HUES6 (cell line): ENCODE measurements around the gene SPX.

ENCODE experiments used
- H3K27ac ChIP-seq: 2 replicates; pipeline ENCODE4 v1.7.0; 2013; ENCODE audit warnings: low read depth, mild to moderate bottlenecking, low read length, inconsistent platforms
- H3K27me3 ChIP-seq: 2 replicates; pipeline ENCODE4 v1.6.1; 2013; ENCODE audit warnings: low read length; ENCODE audit not compliant: control insufficient read depth, insufficient read depth
- H3K36me3 ChIP-seq: 2 replicates; pipeline ENCODE4 v1.6.1; 2013; ENCODE audit warnings: low read length; ENCODE audit not compliant: control insufficient read depth, insufficient read depth
- H3K4me1 ChIP-seq: 2 replicates; pipeline ENCODE4 v1.6.1; 2013; ENCODE audit warnings: low read length; ENCODE audit not compliant: control insufficient read depth, insufficient read depth
- H3K4me3 ChIP-seq: 2 replicates; pipeline ENCODE4 v1.5.1; 2013; ENCODE audit warnings: low read depth, low read length
- H3K9ac ChIP-seq: one replicate; pipeline ENCODE4 v1.6.1; 2013; ENCODE audit warnings: mild to moderate bottlenecking, low read length
- H3K9me3 ChIP-seq: 2 replicates; pipeline ENCODE4 v1.6.1; 2013; ENCODE audit warnings: low read depth, low read length; ENCODE audit not compliant: control insufficient read depth, insufficient read depth

SPX gene, protein sequence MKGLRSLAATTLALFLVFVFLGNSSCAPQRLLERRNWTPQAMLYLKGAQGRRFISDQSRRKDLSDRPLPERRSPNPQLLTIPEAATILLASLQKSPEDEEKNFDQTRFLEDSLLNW

DNA sequence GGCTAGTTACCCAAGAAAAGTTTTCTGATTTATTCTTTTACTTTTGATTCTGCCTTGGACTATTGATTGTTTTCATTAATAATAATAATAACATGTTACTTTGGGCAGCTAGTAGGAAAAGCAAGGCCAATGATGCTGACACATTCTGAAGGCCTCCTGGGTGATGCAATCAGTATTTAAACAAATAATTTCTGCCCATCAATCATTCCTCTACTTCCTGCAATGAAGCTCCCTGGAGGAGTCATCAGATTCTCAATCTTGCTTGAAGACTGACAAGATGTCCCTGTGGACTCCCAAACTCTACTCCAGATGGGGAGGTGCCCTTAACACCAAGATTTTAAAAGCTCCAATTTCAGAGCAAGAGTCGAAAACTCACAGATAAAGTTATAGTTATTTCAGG, at the start of gene SPX:
TSS of gene SPX (plus strand) at position 244 of the 400 bp plus-strand sequence. CDS start 177 bp downstream, outside the sequence.
- Histone ChIP-seq H3K4me1 (peaks cover 3% of the 10 kb centered on the region; the same call in 1 of the 2 replicates), H3K36me3 (no peaks in the 10 kb centered on the region), H3K27ac (no peak within 1 kb of the TSS), H3K9me3 (no peaks in the 10 kb centered on the region), H3K9ac (peak within 1 kb of the TSS; percentile 44), H3K27me3 (peaks cover 56% of the 10 kb centered on the region), H3K4me3 (peak within 1 kb of the TSS; percentile 74)

- H3K27me3 ChIP-seq, result no peaks in the 10 kb centered on the region
- H3K4me1 ChIP-seq, result no peaks in the 10 kb centered on the region
- H3K9me3 ChIP-seq, result no peaks in the 10 kb centered on the region
- H3K4me3 ChIP-seq, result no peak overlapping the region
- H3K9ac ChIP-seq, result no peak overlapping the region
- H3K36me3 ChIP-seq, result peaks cover 80% of the 10 kb centered on the region
- no peak overlapping the region for H3K27ac ChIP-seq
Observed at GRCh38 chr12:21476949-21477348, 49.1 kb upstream of the SPX start.

DNA sequence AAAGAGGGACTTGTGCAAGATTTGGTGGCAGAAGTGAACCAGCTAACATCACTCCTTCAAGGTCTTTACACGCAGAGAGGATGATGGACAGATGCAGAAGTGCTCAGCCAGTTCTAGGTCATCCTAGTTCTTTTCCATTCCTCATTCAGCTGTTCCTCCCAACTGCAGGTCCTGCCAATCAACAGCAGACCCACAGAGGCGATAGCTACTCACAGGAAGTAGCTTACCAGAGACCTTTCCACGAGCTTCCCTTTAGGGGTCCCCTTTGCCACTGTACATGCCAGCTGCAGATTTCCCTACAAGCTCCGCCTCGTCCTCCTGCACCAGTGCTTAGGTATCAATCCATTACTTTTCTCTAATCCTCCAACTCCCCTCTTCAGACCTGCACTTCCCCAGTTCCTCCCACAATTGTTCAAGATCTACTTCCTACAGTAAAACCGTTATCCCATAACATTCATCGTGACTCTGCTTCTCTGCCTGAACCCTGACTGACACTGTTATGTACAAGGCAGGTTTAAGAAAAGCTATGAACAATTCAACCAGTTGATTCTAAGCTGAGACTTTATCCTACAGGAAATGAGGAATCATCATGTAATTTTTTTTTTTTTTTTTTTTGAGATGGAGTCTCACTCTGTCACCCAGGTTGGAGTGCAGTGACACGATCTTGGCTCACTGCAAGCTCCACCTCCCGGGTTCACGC, 47.2 kb upstream of the SPX start:
- no peaks in the 10 kb centered on the region for H3K9me3 ChIP-seq
- no peak overlapping the region for H3K27ac ChIP-seq
- H3K4me1 ChIP-seq, result no peaks in the 10 kb centered on the region
- no peaks in the 10 kb centered on the region for H3K27me3 ChIP-seq
- H3K9ac ChIP-seq, result no peak overlapping the region
- no peak overlapping the region for H3K4me3 ChIP-seq
- H3K36me3 ChIP-seq, result peaks cover 78% of the 10 kb centered on the region

- Histone ChIP-seq H3K4me3 (no peak overlapping the region), H3K27me3 (no peaks in the 10 kb centered on the region), H3K36me3 (peaks cover 52% of the 10 kb centered on the region), H3K27ac (no peak overlapping the region), H3K9ac (no peak overlapping the region), H3K9me3 (no peaks in the 10 kb centered on the region), H3K4me1 (no peaks in the 10 kb centered on the region)
Observed at GRCh38 chr12:21483531-21483930, 42.6 kb upstream of the SPX start.

- no peaks in the 10 kb centered on the region for H3K9me3 ChIP-seq
- no peaks in the 10 kb centered on the region for H3K27me3 ChIP-seq
- peaks cover 44% of the 10 kb centered on the region for H3K36me3 ChIP-seq
- no peak overlapping the region for H3K27ac ChIP-seq
- no peak overlapping the region for H3K9ac ChIP-seq
- no peaks in the 10 kb centered on the region for H3K4me1 ChIP-seq
- no peak overlapping the region for H3K4me3 ChIP-seq
Observed at GRCh38 chr12:21485998-21486397, 40.1 kb upstream of the SPX start.

DNA sequence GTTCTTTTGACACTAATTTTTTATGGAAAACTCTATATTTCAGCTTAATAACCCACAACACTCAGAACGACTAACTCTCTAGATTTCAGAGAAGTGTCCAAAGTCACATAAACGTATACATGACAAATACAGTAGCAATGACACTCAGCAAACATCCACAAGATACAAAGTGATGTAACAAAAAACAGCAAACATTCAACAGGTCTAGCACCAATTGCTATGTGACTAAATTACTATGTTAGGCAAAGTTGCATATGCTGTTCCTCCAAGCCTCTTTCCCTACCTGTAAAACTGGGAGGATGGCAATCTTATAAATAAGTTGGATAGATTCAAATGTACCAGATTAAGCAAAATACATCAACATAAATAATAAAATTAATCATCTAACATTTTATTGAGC, 26.3 kb upstream of the SPX start:
- Histone ChIP-seq H3K9me3 (no peaks in the 10 kb centered on the region), H3K36me3 (peaks cover 35% of the 10 kb centered on the region), H3K9ac (no peak overlapping the region), H3K4me1 (peaks cover 8% of the 10 kb centered on the region), H3K27me3 (no peaks in the 10 kb centered on the region), H3K27ac (no peak overlapping the region), H3K4me3 (peak overlapping the region; percentile 78; the same call in 1 of the 2 replicates)

GRCh38 chr12:21500786-21501257, 25.3 kb upstream of the SPX start:
- H3K4me1 ChIP-seq, result peaks cover 8% of the 10 kb centered on the region
- peaks cover 28% of the 10 kb centered on the region for H3K36me3 ChIP-seq
- H3K9ac ChIP-seq, result peak overlapping the region; percentile 95
- H3K9me3 ChIP-seq, result no peaks in the 10 kb centered on the region
- peak overlapping the region; percentile 10; the same call in 1 of the 2 replicates for H3K27ac ChIP-seq
- no peaks in the 10 kb centered on the region for H3K27me3 ChIP-seq
- H3K4me3 ChIP-seq, result peak overlapping the region; percentile 78

GRCh38 chr12:21501258-21502163, 24.6 kb upstream of the SPX start, which contains the start of the genes GOLT1B and RECQL:
Gene GOLT1B (plus strand): TSS chr12:21501789. CDS start chr12:21501924, 135 bp downstream.
Gene RECQL (minus strand): TSS chr12:21501635. CDS start chr12:21499570, 2,065 bp downstream.
- Histone ChIP-seq H3K27me3 (no peaks in the 10 kb centered on the region), H3K4me1 (peaks cover 8% of the 10 kb centered on the region), H3K9me3 (no peaks in the 10 kb centered on the region), H3K27ac (peak within 1 kb of the TSS; percentile 88), H3K36me3 (peaks cover 22% of the 10 kb centered on the region), H3K9ac (peak within 1 kb of the TSS; percentile 95), H3K4me3 (peak within 1 kb of the TSS; percentile 78)

DNA sequence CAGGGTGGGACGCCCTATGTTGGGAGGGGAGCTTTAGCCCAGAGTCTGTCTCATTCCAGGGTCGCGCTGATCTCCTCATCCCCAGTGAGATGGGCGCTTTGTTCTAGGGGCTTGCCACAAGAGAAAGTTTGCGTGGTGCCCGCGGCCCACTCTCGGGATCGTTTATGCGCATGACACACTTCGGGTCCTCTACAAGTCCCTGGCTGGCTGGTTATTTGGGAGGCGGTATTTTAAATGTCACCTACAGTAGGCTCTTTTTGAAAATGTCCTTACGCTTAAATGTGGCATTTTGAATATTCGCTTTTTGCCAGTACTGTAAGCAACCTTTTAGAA, 24.0 kb upstream of the SPX start:
- no peaks in the 10 kb centered on the region for H3K27me3 ChIP-seq
- peak overlapping the region; percentile 88 for H3K27ac ChIP-seq
- H3K4me1 ChIP-seq, result peaks cover 8% of the 10 kb centered on the region
- peak overlapping the region; percentile 95 for H3K9ac ChIP-seq
- peak overlapping the region; percentile 78 for H3K4me3 ChIP-seq
- H3K36me3 ChIP-seq, result peaks cover 15% of the 10 kb centered on the region
- H3K9me3 ChIP-seq, result no peaks in the 10 kb centered on the region

DNA sequence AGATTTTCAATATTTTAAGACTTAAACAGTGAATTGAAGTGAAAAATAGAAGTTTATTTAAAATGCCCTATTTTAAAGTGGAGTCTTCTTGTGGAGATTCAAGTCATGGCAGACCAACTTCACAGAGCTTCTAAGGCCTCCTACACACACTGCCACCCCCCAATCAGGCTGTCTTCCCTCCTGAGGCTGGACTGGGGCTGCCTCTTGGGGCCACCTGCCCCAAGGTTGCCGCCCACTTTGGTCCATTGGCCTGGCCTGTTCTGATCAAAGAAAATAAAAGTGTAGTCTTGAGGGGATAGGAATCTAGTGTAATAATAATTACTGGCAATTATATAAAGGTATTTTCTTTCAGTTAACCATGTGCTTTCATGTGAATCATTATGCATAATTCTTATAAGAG, 23.2 kb upstream of the SPX start:
- peak overlapping the region; percentile 78 for H3K4me3 ChIP-seq
- H3K9ac ChIP-seq, result no peak overlapping the region
- H3K4me1 ChIP-seq, result peaks cover 8% of the 10 kb centered on the region
- no peak overlapping the region for H3K27ac ChIP-seq
- no peaks in the 10 kb centered on the region for H3K27me3 ChIP-seq
- H3K36me3 ChIP-seq, result peaks cover 13% of the 10 kb centered on the region
- H3K9me3 ChIP-seq, result no peaks in the 10 kb centered on the region
